Left colon (tissue), 2 donors: ENCODE measurements around the gene ARHGAP23. TPM values are rescaled to one million over a fixed set of nuclear protein-coding genes. Genes with fewer than 3 reads are reported as not detected.
A peak's percentile ranks its signal among the peaks of the same experiment; 100 is the strongest.

Experiments used
- ATAC-seq: fragments of 200-7000 bp; cut with Tn5 transposase; one replicate; pipeline ENCODE4 v1.9.1; 2020; ENCODE audit warnings: mild to moderate bottlenecking, moderate library complexity
- DNase-seq, 2 donors: peaks; one replicate each; pipeline ENCODE4 v3.0.0-alpha.2; 2020
- intact Hi-C, 2 donors: fragments of 100-400 bp; cut with DNase I in 1 of 2; cut with micrococcal nuclease in 1 of 2; formaldehyde crosslinking; loops; one replicate each; pipeline versions ENCODE4 v1.11.2 to v1.14.0; 2022; cut with DNase I, micrococcal nuclease
- total RNA-seq, 2 donors: library from RNA; stranded (reverse); fragmentation: NEBNext Ultra II Directional; extraction: Animal tissue kit (Norgen Biotek cat#: 25700); gene quantifications; one replicate each; pipeline ENCODE4 v1.2.1, GENCODE V29; 2021
- donor health status: DM: no; HTN: no; CAD: no.
- donor health status: DM: yes; HTN: yes; CAD: no.

ARHGAP23 gene
- total RNA-seq, 2 donors from 2014 or later, result 3.9 to 11.3 TPM

DNA sequence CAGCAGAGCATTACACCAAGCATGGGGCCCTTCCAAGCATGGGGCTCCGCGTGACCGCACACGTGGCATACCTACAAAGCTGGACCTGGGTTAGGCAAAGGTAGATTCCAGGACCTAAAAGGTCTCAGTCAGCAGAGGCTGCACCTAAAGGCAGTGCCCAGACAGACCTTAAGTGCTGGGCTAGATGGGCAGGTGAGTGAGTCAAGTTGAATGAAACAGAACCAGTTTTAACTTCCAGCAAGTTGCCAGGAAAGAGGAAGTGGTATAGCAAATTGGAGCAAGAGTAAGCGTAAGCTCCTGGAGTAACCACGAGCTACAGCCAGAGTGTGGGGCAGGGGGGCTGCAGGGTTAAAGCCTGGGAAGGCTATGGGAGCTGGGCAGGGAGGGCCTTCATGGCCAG, 128.0 kb downstream of the ARHGAP23 start:
- ATAC-seq (no peak), DNase-seq (no peak)
- intact Hi-C loops, result loop anchor here in 1 of 2 donors (5.0 kb wide), 1 partner anchor 111 kb away; no protein-coding TSS in a partner anchor

DNA sequence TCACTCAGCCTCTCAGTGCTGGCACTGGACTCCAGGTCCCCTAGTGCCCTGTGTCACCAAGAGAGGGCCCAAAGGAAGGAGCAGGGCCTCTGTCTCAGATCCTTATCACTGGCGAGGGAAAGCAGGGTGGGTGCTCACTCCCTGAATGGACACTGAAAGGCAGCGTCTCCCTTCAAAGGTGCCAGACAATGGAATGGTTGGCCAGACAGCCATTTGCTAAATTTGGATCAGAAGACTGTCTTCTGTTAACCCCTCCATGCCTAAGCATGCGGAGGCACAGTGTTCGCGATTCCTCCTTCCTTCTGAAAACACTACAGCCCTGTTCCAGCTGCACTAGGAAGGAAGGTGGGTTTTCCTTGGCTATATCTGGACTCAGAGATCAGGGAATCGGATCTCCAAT, 129.1 kb downstream of the ARHGAP23 start:
- no peak for ATAC-seq
- intact Hi-C loops, result loop anchor here in 1 of 2 donors (5.0 kb wide), 1 partner anchor 110 kb away; no protein-coding TSS in a partner anchor
- DNase-seq, result no peak

DNA sequence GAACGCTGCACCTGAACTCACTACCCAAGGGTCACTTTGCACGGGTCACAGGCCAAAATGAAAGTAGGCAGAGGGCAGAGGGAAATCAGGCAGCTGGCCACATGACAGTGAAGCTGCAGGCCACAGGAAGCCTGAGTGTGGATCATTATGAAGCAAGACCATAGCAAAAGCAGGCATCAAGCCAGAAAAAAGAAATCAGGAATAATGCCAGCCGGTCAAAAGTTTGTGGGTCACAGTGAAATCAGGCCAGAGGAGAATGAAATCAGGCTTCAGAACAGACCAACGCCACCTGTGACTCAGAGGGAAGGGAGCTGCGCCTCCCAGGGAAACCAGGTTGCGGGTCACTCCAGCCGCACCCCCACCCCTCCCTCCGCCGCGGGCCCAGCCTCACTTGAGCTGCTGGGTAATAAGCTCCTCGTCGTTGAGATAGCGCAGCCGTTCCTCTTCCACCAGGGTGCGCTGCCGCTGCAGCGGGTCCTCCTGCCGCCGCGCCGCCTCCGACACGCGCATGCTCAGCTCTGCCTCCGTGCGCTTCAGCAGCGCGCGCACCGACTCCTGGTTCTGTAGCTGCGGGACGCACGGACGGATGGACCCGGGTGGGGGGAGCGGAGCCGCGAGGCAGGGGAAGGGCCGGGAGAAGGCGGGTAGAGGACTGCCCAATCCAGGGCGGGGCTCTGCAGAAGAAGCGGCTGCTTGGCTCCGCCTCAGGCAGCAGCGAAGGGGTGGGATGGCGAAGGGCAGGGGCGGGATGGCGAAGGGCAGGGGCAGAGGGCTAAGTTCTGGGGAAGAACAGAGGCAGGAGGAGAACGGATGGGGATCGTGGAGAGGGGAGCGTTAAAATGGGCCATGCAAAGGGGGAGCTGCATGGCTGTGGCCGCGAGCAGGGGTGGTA, 129.8 kb downstream of the ARHGAP23 start:
- peak; percentile 90 for ATAC-seq
- intact Hi-C loops, result loop anchor here in 1 of 2 donors (5.0 kb wide), 1 partner anchor 109 kb away; no protein-coding TSS in a partner anchor
- peak; percentile 89 to 93 for DNase-seq

DNA sequence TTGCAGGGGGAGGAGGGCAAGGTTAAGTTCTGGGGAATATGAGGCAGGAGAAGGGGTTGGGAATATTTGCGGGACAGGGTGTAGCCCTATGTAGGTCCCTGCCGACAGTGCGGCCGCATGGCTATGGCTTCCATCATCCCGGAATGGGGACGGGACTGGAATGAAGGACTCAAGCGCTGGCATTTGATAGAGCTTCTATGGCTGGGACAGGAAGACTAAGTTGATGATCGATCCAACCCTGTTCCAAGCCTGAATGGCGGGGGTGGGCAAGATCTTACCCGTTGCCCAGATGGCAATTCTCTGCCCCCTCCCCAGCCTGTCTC, 130.4 kb downstream of the ARHGAP23 start:
- ATAC-seq, result no peak

DNA sequence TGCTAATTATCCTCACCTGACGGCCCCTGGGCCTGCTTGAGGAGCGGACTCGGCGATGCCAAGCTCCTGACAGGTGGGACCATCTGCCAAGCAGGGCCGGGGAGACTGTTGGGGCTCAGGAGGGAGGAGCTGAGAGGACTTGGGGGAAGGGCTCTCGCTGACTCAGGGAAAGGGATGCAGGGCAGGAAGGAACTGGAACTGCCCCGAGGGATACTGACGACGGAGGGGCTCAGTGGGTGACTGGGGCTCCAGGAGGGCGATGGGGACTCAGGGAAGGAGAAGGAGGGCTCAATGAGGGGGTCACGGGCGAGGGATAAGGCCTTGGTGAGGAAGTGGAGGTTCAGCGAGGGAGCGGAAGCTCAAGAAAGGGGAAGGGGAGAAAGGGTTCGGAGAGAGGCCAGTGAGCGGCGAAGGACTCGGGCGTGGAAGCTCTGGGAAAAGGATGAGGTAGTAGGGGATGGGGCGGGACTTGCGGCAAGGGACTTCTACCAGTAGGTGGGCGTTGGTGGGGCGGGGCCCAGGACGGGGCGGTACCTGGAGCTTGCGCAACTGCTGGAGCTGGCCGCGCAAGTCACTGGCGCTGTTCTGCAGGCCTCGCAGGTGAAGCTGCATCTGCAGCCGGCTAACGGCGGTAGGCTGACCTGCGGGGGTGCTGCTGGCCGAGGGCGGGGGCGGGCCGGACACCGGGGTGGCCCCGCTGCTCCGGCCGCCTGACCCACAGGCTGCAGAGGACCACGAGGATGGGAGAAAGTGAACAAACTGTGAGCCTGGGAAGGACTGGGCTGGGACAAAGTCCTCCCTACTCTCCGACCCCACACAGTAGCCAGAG, 131.0 kb downstream of the ARHGAP23 start:
- peak; percentile 88 for ATAC-seq
- intact Hi-C loops, result loop anchor here in 1 of 2 donors (5.0 kb wide), 1 partner anchor 108 kb away; no protein-coding TSS in a partner anchor
- peak; percentile 91 to 94 for DNase-seq

More for the DNA sequence above, 130.4 kb downstream of the ARHGAP23 start:
- no peak for DNase-seq
- intact Hi-C loops, result loop anchor here in 1 of 2 donors (5.0 kb wide), 1 partner anchor 109 kb away; no protein-coding TSS in a partner anchor

DNA sequence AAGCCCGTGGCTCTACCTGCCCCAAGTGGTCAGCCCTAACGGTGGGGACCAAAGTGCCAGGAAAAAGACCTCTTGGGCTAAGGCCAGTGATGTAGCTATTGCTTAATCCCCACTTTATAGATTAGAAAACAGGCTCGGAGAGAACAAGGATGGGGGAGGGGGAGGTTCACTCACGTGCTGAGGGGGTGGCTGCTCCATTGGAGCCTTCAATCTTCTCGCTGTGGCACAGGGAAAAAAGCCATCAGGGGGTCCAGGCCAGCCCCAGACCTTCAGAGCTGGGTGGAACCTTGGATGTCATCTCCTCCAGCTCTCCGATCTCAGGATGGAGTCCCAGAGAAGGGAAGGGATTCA, 131.6 kb downstream of the ARHGAP23 start:
- ATAC-seq (no peak), DNase-seq (no peak)
- intact Hi-C loops, result loop anchor here (5.0 to 10.0 kb wide), 2 partner anchors 105 to 107 kb away; no protein-coding TSS in a partner anchor

DNA sequence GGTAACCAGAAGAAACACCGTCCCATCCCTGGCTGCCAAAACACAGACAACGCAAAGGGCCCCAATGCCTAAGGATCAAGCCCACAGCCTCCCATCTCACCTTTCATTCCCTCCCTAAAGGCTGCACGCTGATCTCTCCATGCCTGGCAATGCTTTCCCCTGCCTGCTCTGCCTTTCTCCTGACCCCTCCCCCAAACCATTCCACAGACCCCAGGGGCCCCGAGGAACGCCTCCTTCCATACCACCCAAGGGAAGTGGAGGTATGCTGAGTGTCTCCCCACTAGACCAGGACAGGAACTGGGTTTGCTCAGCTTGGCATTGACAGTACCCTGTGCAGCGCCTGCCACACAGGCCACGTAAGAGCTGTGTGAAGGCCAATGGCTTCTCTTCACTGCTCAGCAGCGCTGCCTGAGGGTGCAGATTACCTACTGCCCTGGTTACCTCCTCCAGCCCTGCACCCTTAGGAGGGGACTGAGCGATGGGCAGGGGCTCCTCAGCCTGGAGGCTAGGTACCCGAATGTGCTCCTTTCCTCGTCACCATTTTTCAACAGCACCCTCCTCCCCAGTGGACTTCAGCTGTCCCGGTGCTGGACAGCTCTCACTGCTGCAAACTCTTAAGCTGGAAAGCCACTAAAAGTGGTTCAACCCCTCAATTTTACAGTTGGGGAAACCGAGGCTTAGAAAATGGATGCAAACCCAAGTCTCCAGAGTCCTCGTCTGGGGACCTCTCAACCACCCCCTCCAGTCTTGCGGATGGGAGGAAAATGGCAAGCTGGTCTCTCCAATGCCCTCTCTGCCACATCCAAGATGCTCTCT, 132.4 kb downstream of the ARHGAP23 start:
- ATAC-seq (no peak), DNase-seq (no peak)
- intact Hi-C loops, result loop anchor here in 1 of 2 donors (10.0 kb wide), 1 partner anchor 104 kb away; no protein-coding TSS in a partner anchor

DNA sequence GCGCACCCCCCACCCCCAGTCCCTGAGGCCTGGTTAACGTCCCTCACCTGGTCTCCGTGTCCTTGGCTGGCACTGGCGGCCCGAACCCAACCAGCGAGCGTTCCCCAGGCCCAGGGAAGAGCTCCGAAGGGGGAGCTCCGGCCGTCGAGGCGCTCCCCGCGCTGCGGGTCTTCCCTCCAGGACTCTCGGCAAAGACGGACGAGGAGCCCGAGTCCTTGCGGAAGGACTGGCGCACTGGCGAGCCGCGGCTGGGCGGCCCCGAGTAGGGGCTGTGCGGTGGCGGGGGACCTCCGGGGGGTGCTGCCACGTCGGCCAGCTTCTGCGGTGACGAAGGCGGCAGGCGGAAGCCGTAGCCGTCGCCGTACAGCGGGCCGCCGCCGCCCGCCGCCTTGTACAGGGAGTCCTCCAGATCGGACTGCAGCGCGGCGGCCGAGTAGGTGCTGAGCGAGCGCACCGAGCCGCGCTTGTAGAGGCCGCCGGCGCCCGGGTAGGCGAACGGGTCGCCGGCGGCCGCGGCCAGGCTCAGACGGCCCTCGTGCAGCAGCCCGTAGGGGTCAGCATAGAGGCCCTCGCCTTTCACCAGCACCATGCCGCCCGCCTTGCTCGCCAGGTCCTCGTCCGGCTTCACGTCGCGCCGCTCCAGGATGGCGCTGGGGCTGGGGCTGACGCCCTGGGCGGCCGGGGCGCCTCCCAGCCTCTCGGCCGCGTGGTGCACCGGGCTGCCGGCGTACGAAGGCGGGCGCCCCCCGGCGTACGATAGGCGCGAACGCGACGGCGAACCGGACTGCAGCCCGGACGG, 133.4 kb downstream of the ARHGAP23 start:
- intact Hi-C loops, result loop anchor here in 1 of 2 donors (10.0 kb wide), 1 partner anchor 103 kb away; no protein-coding TSS in a partner anchor
- DNase-seq (no peak), ATAC-seq (no peak)

Other genes starting within 250 kb of the ARHGAP23 start
- gene TBC1D3, start 235.9 kb upstream of the ARHGAP23 start, total RNA-seq, result not detected
- 10 to 100 TPM; 28.3 to 28.6 TPM for gene MRPL45, start 131.3 kb upstream of the ARHGAP23 start, total RNA-seq
- gene GPR179, start 84.5 kb upstream of the ARHGAP23 start, total RNA-seq, result under 1 TPM in 1 of 2 donors, not detected in 1; 0.03 TPM
- gene SOCS7, start 76.6 kb upstream of the ARHGAP23 start, total RNA-seq, result 10 to 100 TPM; 11.3 to 12.6 TPM
- 1 to 10 TPM; 3.1 TPM for gene SRCIN1, start 177.5 kb downstream of the ARHGAP23 start, total RNA-seq
- under 1 TPM; 0.22 to 0.46 TPM for gene EPOP, start 246.5 kb downstream of the ARHGAP23 start, total RNA-seq